ENCODE measurements around the gene SRD5A2. TPM values are rescaled to one million over a fixed set of nuclear protein-coding genes. Genes with fewer than 3 reads are reported as not detected.

Gene SRD5A2
- total and polyA plus RNA-seq, 2 donors (not counting 1 experiment from before 2014, with no cell fraction given) = not detected

- no peak overlapping the region for H3K27ac Mint-ChIP-seq
- H3K4me3 Mint-ChIP-seq = no peak overlapping the region
- H3K27me3 Mint-ChIP-seq = peaks cover 42% of the 10 kb centered on the region
- no peak for DNase-seq
- H3K4me3 ChIP-seq (ENCODE audit: control extremely low read depth in 1 of 5, extremely low read depth in 1 of 5, insufficient read depth in 1 of 5, low read depth in 2 of 5, low read length in 4 of 5) = no peak overlapping the region
- 100% methylated on average over 1 of the region's 4 CpGs for WGBS (ENCODE audit: insufficient coverage)
- H2AFZ ChIP-seq (ENCODE audit: insufficient read depth, low read depth, low read length, poor library complexity, severe bottlenecking) = no peak overlapping the region
- H3K9me3 ChIP-seq (ENCODE audit: control extremely low read depth in 1 of 3, control insufficient read depth in 2 of 3, insufficient read depth in 1 of 3, low read length in 2 of 3) = no peaks in the 10 kb centered on the region
- H3K79me2 ChIP-seq (ENCODE audit: control insufficient read depth, insufficient read depth, low read length) = no peaks in the 10 kb centered on the region
- intact Hi-C loops (cut with micrococcal nuclease) = loop anchor here (1.0 kb wide), 1 partner anchor 810 kb away; no protein-coding TSS in a partner anchor
- peaks cover 0 to 9% (median 2%) of the 10 kb centered on the region in 4 experiments for H3K27me3 ChIP-seq (replicated peaks in 1 of 4; ENCODE audit: control extremely low read depth in 1 of 4, control insufficient read depth in 3 of 4, insufficient read depth in 4 of 4, low read length in 3 of 4)
- no peaks in the 10 kb centered on the region for H3K36me3 ChIP-seq (replicated peaks in 1 of 2; ENCODE audit: control extremely low read depth in 1 of 2, control insufficient read depth in 1 of 2, extremely low read depth in 1 of 2, insufficient read depth in 2 of 2, low read length in 1 of 2)
- ATAC-seq (ENCODE audit: low read depth) = no peak
- CTCF ChIA-PET = interaction anchor here (1.5 to 7.7 kb wide), 5 partner anchors 9 to 1360 kb away, joined by 4 to 139 read pairs (median 5); no protein-coding TSS in a partner anchor
- H3K27ac ChIP-seq (ENCODE audit: low read length in 2 of 2) = no peak overlapping the region
- no peaks in the 10 kb centered on the region for H3K4me1 Mint-ChIP-seq
- no peaks in the 10 kb centered on the region for H4K20me1 ChIP-seq (ENCODE audit: control insufficient read depth, insufficient read depth, low read length, poor library complexity, severe bottlenecking)
- H3K9ac ChIP-seq (ENCODE audit: low read length) = no peak overlapping the region
- H3K4me1 ChIP-seq (ENCODE audit: control insufficient read depth in 2 of 2, insufficient read depth in 2 of 2, low read length in 2 of 2) = no peaks in the 10 kb centered on the region
- POLR2A ChIA-PET = no interaction called here
- no peak overlapping the region for H3K4me2 ChIP-seq (replicated peaks; ENCODE audit: low read depth, low read length, poor library complexity, severe bottlenecking)
- TF ChIP-seq EZH2 (IDR thresholded peaks at IDR 0.05; ENCODE audit: borderline replicate concordance, insufficient read depth, low read depth, low read length, poor library complexity, severe bottlenecking) (no peak), CTCF (IDR thresholded peaks at IDR 0.05) (no peak)
- H3K9me3 Mint-ChIP-seq (ENCODE audit: insufficient read depth) = no peaks in the 10 kb centered on the region
Observed at GRCh38 chr2:31524592-31524991, 56.1 kb downstream of the SRD5A2 start.

GRCh38 chr2:31523871-31524492, 56.8 kb downstream of the SRD5A2 start:
- peak; percentile 64 for DNase-seq
- Histone ChIP-seq H3K36me3 (replicated peaks in 1 of 2; ENCODE audit: control extremely low read depth in 1 of 2, control insufficient read depth in 1 of 2, extremely low read depth in 1 of 2, insufficient read depth in 2 of 2, low read length in 1 of 2) (no peaks in the 10 kb centered on the region), H4K20me1 (ENCODE audit: control insufficient read depth, insufficient read depth, low read length, poor library complexity, severe bottlenecking) (no peaks in the 10 kb centered on the region), H3K79me2 (ENCODE audit: control insufficient read depth, insufficient read depth, low read length) (no peaks in the 10 kb centered on the region), H3K9me3 (ENCODE audit: control extremely low read depth in 1 of 3, control insufficient read depth in 2 of 3, insufficient read depth in 1 of 3, low read length in 2 of 3) (no peaks in the 10 kb centered on the region), H3K4me2 (replicated peaks; ENCODE audit: low read depth, low read length, poor library complexity, severe bottlenecking) (no peak overlapping the region), H3K27me3 (replicated peaks in 1 of 4; ENCODE audit: control extremely low read depth in 1 of 4, control insufficient read depth in 3 of 4, insufficient read depth in 4 of 4, low read length in 3 of 4) (peaks cover 0 to 6% (median 2%) of the 10 kb centered on the region in 4 experiments), H3K27ac (ENCODE audit: low read length in 2 of 2) (no peak overlapping the region), H3K9ac (ENCODE audit: low read length) (no peak overlapping the region), H2AFZ (ENCODE audit: insufficient read depth, low read depth, low read length, poor library complexity, severe bottlenecking) (no peak overlapping the region), H3K4me1 (ENCODE audit: control insufficient read depth in 2 of 2, insufficient read depth in 2 of 2, low read length in 2 of 2) (no peaks in the 10 kb centered on the region), H3K4me3 (ENCODE audit: control extremely low read depth in 1 of 5, extremely low read depth in 1 of 5, insufficient read depth in 1 of 5, low read depth in 2 of 5, low read length in 4 of 5) (no peak overlapping the region)
- ChIA-PET POLR2A (no interaction called here), CTCF (interaction anchor here (1.0 to 7.7 kb wide), 11 partner anchors 10 to 1359 kb away, joined by 3 to 139 read pairs (median 5); no protein-coding TSS in a partner anchor)
- peaks cover 37% of the 10 kb centered on the region for H3K27me3 Mint-ChIP-seq
- ATAC-seq (ENCODE audit: low read depth) = peak; percentile 64
- H3K9me3 Mint-ChIP-seq (ENCODE audit: insufficient read depth) = no peaks in the 10 kb centered on the region
- no peak overlapping the region for H3K27ac Mint-ChIP-seq
- intact Hi-C loops (cut with micrococcal nuclease) = loop anchor here (1.0 kb wide), 1 partner anchor 810 kb away; no protein-coding TSS in a partner anchor
- H3K4me3 Mint-ChIP-seq = no peak overlapping the region
- no peaks in the 10 kb centered on the region for H3K4me1 Mint-ChIP-seq
- WGBS (ENCODE audit: insufficient coverage) = no CpG with 5 or more reads among the region's 8 CpGs
- TF ChIP-seq CTCF (IDR thresholded peaks at IDR 0.05) (peak; percentile 92), EZH2 (IDR thresholded peaks at IDR 0.05; ENCODE audit: borderline replicate concordance, insufficient read depth, low read depth, low read length, poor library complexity, severe bottlenecking) (no peak)
